ENCODE measurements around the gene MEGF6. TPM values are rescaled to one million over a fixed set of nuclear protein-coding genes. Genes with fewer than 3 reads are reported as not detected.

Gene MEGF6
- polyA plus RNA-seq, 1 donor (not counting 4 experiments of a cell fraction or from before 2014, with no cell fraction given), result 0.24 TPM

GRCh38 chr1:3442331-3442730 is 169.0 kb downstream of the MEGF6 start:
- Histone ChIP-seq H2AFZ (ENCODE audit: control insufficient read depth, low read length) (no peak overlapping the region), H3K79me2 (ENCODE audit: control insufficient read depth, insufficient read depth, low read length) (no peaks in the 10 kb centered on the region), H3K9me1 (ENCODE audit: control insufficient read depth, extremely low read depth, insufficient read depth, low read length) (no peaks in the 10 kb centered on the region), H3K4me2 (ENCODE audit: control insufficient read depth, extremely low read depth, insufficient read depth, low read depth, low read length) (no peak overlapping the region), H3K36me3 (ENCODE audit: control insufficient read depth in 2 of 2, extremely low read depth in 1 of 2, insufficient read depth in 2 of 2, low read length in 2 of 2) (no peaks in the 10 kb centered on the region), H3K9ac (ENCODE audit: control insufficient read depth, extremely low read depth, insufficient read depth, low read length) (no peak overlapping the region), H3K27ac (ENCODE audit: control insufficient read depth, insufficient read depth, low read length) (no peak overlapping the region), H3K4me3 (ENCODE audit: control insufficient read depth in 2 of 3, extremely low read depth in 1 of 3, insufficient read depth in 2 of 3, low read depth in 1 of 3, low read length in 3 of 3) (no peak overlapping the region), H3K9me3 (ENCODE audit: control insufficient read depth, low read depth, low read length) (no peaks in the 10 kb centered on the region), H4K20me1 (ENCODE audit: control insufficient read depth, extremely low read depth, insufficient read depth, low read length) (no peaks in the 10 kb centered on the region), H3K27me3 (ENCODE audit: control insufficient read depth, extremely low read depth, insufficient read depth, low read length) (no peaks in the 10 kb centered on the region), H3K4me1 (ENCODE audit: control insufficient read depth, extremely low read depth, insufficient read depth, low read length) (no peaks in the 10 kb centered on the region)
- DNase-seq (ENCODE audit: low read depth, low spot score) (no peak), FAIRE-seq (no peak)
- dilution Hi-C loops (cut with MboI; ENCODE audit: extremely low pct_ligation_motif_present, low sequenced_read_pairs), result no loop called here
- TF ChIP-seq EZH2 (IDR thresholded peaks at IDR 0.05; ENCODE audit: low read length) (no peak), CTCF (optimal IDR thresholded peaks at IDR 0.05 in 1 of 3, IDR thresholded peaks at IDR 0.05 in 1 of 3, conservative IDR thresholded peaks at IDR 0.05 in 1 of 3; ENCODE audit: extremely low read depth in 1 of 3, insufficient read depth in 2 of 3, low read length in 3 of 3) (no peak)

- no peak overlapping the region for H3K4me3 ChIP-seq (ENCODE audit: control insufficient read depth in 2 of 3, extremely low read depth in 1 of 3, insufficient read depth in 2 of 3, low read depth in 1 of 3, low read length in 3 of 3)
- no peaks in the 10 kb centered on the region for H3K9me1 ChIP-seq (ENCODE audit: control insufficient read depth, extremely low read depth, insufficient read depth, low read length)
- no peak for DNase-seq (ENCODE audit: low read depth, low spot score)
- H3K79me2 ChIP-seq (ENCODE audit: control insufficient read depth, insufficient read depth, low read length), result no peaks in the 10 kb centered on the region
- no peaks in the 10 kb centered on the region for H4K20me1 ChIP-seq (ENCODE audit: control insufficient read depth, extremely low read depth, insufficient read depth, low read length)
- H3K27ac ChIP-seq (ENCODE audit: control insufficient read depth, insufficient read depth, low read length), result no peak overlapping the region
- H3K9ac ChIP-seq (ENCODE audit: control insufficient read depth, extremely low read depth, insufficient read depth, low read length), result no peak overlapping the region
- H3K4me1 ChIP-seq (ENCODE audit: control insufficient read depth, extremely low read depth, insufficient read depth, low read length), result no peaks in the 10 kb centered on the region
- dilution Hi-C loops (cut with MboI; ENCODE audit: extremely low pct_ligation_motif_present, low sequenced_read_pairs), result no loop called here
- H3K27me3 ChIP-seq (ENCODE audit: control insufficient read depth, extremely low read depth, insufficient read depth, low read length), result no peaks in the 10 kb centered on the region
- no peaks in the 10 kb centered on the region for H3K36me3 ChIP-seq (ENCODE audit: control insufficient read depth in 2 of 2, extremely low read depth in 1 of 2, insufficient read depth in 2 of 2, low read length in 2 of 2)
- H3K4me2 ChIP-seq (ENCODE audit: control insufficient read depth, extremely low read depth, insufficient read depth, low read depth, low read length), result no peak overlapping the region
- no peak for FAIRE-seq
- TF ChIP-seq EZH2 (IDR thresholded peaks at IDR 0.05; ENCODE audit: low read length) (no peak), CTCF (optimal IDR thresholded peaks at IDR 0.05 in 1 of 3, IDR thresholded peaks at IDR 0.05 in 1 of 3, conservative IDR thresholded peaks at IDR 0.05 in 1 of 3; ENCODE audit: extremely low read depth in 1 of 3, insufficient read depth in 2 of 3, low read length in 3 of 3) (no peak)
- no peak overlapping the region for H2AFZ ChIP-seq (ENCODE audit: control insufficient read depth, low read length)
- H3K9me3 ChIP-seq (ENCODE audit: control insufficient read depth, low read depth, low read length), result no peaks in the 10 kb centered on the region
Measured at GRCh38 chr1:3441880-3442279, 169.4 kb downstream of the MEGF6 start.
